Hematopoietic multipotent progenitor cell treated with erythropoietin and hydrocortisone succinate and interleukin-3 and kit ligand, for 15 days (in vitro differentiated cells): Measurements from ENCODE around the gene UBE2L3.
"Not testable (repeated sequence)": the region's sequence is repeated elsewhere in the genome, so short reads cannot be mapped to it uniquely, and the experiment has no call there.

Experiments used
- DNase-seq: peaks from one replicate; pipeline ENCODE4 v3.0.0-alpha.2; 2015; ENCODE audit warnings: low spot score

The UBE2L3 gene

DNA sequence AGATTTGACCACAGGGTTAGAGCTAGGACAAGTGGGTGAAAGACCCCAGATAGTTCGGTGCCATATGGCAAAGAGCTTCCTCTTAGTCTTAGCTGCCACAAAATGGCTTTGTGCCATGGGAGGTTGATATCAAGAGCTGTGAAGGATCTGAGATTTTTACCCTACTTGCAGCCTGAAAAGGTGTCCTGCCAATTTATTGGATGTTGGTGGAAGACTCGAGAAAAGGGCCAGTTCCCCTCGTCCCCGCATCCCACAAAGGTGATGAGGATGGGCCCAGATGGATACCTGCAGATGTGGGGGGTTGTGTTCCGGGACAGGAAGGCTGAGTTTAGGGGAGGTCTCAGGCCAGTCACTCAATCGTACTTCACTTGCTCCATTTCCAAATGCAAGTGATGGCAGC lies 35.1 kb downstream of the UBE2L3 start:
- DNase-seq, result no peak

DNA sequence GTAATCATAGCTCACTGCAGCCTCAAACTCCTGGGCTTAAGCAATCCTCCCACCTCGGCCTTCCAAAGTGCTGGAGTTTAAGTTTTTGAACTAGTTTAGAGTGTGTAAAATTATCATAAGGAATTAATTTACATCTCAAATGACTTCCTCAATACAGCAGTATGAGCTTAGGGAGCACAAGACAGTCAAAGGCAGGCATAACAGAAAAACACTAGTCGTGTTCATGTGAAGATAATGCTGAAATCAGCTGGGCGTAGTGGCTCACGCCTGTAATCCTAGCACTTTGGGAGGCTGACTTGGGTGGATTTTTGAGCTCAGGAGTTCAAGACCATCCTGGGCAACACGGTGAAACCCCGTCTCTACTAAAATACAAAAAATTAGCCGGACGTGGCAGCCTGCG lies 36.5 kb downstream of the UBE2L3 start:
- DNase-seq, result no peak

DNA sequence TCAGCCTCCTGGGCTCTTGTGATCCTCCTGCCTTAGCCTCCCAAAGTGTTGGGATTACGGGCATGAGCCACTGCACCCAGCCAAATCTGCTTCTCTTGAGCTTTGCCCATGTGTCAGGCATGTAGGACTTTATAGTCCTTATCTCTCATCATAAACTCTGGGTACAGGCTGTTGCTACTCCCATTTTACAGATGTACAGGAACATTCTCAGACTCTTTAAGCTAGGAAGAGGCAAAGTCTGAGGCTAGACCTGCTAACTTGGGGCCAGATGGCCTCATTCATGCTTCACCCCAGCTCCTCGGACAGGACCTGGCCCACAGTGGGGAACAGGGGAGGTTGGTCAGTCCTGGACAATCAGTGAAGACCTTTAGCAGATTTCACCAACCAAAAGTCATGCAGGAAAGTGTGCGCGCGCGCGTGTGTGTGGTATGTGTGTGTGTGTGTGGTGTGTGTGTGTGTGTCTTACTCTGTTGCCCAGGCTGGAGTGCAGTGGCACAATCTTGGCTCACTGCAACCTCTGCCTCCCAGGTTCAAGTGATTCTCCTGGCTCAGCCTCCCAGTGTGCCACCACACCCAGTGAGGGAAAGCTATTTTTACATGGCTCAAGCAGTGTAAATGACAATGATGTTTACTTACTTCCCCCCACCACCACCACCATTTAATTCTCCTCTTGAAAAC lies 38.5 kb downstream of the UBE2L3 start:
- DNase-seq, result no peak

DNA sequence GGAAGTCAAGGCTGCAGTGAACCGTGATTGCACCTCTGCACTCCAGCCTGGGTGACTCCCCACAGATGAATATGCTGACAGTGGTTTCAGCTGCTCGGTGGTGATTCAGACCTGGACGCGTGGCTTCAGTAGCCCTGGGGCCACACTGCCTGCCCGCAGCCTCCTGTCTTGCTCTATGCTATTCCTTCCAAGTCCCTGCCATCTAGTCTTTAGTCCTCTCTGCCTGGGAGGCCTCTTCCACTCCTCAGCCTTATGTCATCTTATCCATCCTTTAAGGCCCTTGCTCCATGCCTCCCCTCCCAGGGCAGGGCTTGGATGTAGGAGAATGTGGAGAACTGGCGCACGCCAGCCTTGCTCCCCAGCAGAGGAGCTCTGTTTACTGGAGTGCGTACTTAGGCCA lies 39.3 kb downstream of the UBE2L3 start:
- DNase-seq, result no peak

DNA sequence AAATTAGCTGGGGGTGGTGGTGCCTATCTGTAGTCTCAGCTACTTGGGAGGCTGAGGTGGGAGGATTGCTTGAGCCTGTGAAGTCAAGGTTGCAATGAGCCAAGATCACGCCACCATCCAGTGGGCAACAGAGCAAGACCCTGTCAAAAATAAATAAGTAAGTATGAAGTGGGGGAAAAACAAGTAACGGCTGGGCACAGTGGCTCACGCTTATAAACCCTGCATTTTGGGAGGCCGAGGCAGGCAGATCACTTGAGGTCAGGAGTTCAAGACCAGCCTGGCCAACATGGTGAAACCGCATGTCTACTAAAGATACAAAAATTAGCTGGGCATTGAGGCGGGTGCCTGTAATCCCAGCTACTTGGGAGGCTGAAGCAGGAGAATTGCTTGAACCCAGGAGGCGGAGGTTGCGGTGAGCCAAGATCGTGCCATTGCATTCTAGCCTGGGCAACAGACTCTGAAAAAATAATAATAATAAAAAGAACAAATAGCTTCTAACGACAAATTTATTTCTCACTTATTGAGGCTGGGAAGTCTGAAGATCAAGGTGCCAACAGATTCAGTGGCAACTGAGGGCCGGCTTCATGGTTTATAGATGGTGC lies 42.1 kb downstream of the UBE2L3 start:
- DNase-seq, result not testable (repeated sequence)

DNA sequence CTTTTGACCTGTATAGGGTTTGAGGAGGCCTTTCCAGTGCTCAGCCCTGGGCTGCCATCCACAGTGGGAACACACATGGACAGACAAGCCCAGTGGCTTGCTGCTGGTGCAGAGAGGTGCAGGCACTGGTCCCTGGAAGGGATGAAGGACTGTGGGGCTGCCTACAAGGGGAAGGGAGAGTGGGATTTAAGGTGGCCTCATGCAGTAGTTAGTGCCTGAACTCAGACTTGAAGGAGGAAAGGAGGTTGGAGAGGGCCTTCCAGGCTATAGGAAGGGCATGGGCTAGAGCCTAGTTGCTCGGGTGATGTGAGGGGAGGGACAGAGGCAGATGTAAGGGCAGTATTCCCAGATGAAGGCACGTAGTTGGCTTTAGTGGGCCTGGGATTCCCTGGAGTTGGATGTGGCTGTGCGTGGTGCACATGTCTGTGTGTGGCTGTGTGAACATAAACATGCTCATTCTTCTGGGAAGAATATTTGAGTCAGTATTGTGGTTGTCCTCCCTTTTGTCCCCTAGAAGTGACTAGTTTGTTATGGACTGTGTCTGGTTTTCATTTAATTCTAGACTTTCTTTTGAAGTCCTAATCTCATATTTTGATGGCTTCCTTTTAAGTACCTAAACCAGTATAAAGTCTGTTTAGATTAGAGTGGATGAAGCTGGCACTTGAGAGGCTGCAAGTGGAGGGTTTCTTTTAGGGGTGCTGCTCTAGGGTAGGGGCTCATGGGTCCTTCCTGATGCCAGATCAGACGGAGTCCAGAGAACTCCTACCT lies 43.9 kb downstream of the UBE2L3 start:
- no peak for DNase-seq

DNA sequence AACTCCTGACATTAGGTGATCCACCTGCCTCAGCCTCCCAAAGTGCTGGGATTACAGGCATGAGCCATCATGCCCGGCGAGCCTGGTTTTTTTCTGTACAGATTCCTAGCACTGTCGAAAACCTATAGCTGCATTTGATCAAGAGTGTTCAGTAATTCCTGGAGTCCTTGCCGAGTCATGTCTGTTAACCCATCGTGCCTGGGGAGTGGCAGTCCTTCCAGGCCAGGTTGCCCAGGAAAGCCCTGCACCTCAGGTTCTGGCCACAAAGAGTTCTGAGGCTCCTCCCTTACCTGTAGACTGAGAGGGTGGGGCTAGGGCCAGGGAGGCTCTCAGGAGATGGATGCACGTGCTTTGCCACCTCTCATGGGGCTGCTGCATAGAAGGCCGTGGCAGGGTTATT lies 45.3 kb downstream of the UBE2L3 start:
- no peak for DNase-seq

DNA sequence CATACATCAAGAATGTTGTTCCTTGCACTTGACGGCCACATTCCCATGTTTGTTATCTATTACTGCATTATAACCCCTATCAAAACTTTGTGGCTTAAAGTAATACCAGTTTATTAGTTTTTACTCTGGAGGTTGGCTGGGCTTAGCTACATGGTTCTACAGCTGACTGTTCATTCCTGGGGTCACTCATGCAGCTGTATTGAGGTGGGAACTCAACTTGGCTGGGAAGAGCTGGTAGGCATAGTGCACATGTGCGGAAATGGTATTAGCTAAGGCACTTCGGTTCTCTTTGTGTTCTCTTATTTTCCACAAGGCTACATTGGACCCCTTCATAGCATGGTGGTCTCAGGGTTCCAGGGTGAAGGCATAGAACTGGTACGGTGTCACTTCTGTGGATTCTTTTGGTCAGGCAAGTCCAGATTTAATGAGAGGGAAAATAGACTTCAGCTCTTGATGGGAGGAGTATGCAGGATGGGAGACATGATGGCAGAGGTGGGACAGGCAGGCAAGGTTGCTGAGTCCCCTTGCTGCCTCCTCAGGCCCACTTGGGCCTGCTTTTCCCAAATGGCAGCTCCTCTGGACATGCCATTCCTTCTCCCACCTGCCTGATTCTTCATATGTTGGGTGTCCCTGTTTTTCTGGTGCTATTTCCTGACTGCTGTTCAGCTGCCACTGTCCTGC lies 46.2 kb downstream of the UBE2L3 start:
- DNase-seq, result no peak

DNA sequence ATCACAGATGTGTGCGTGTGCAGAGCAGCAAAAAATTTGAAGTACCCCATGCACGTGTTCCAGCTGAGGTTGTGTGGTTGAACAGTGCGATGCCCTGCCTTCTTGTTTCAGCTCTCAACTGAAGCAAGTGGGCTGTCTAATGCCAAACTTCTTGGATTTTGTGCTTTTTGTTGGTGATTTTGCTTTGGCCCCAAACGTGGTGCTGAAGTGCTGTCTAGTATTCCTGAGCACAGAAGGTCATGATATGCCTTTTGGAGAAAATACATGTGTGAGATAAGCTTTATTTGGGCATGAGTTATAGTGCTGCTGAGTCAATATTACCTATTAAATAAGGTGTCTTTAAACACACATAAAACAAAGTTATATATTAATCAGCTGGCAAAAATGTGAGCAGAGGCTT lies 48.2 kb downstream of the UBE2L3 start:
- no peak for DNase-seq

DNA sequence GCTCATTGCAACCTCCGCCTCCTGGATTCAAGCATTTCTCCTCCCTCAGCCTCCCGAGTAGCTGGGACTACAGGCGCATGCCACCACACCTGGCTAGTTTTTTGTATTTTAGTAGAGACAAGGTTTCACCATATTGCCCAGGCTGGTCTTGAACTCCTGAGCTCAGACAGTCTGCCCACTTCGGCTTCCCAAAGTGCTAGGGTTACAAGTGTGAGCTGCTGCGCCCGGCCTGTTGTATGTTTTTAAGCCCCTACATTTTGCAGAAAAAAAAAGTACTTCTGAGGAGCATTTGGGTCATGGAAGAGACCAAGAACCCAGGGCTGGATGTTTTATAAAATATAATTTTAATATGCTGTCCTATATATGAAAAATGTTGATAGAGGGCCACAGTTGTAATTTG lies 49.8 kb downstream of the UBE2L3 start:
- not testable (repeated sequence) for DNase-seq

DNA sequence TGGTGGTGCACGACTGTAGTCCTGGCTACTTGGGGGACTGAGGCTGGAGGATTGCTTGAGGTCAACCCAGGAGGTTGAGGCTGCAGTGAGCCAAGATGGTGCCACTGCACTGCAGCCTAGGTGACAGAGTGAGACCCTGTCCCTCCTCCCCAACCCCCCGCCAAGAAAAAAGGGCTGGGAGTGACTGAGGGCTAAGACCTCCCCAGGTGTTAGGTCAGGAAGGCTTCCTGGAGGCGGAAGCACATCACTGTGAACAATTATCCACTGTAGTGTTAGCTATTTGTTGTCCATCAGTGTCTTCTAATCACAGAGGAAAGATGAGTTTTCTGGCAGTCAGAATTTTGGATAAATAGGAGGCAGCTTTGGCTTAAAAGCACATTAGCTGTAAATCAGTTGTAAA lies 53.5 kb downstream of the UBE2L3 start:
- no peak for DNase-seq

DNA sequence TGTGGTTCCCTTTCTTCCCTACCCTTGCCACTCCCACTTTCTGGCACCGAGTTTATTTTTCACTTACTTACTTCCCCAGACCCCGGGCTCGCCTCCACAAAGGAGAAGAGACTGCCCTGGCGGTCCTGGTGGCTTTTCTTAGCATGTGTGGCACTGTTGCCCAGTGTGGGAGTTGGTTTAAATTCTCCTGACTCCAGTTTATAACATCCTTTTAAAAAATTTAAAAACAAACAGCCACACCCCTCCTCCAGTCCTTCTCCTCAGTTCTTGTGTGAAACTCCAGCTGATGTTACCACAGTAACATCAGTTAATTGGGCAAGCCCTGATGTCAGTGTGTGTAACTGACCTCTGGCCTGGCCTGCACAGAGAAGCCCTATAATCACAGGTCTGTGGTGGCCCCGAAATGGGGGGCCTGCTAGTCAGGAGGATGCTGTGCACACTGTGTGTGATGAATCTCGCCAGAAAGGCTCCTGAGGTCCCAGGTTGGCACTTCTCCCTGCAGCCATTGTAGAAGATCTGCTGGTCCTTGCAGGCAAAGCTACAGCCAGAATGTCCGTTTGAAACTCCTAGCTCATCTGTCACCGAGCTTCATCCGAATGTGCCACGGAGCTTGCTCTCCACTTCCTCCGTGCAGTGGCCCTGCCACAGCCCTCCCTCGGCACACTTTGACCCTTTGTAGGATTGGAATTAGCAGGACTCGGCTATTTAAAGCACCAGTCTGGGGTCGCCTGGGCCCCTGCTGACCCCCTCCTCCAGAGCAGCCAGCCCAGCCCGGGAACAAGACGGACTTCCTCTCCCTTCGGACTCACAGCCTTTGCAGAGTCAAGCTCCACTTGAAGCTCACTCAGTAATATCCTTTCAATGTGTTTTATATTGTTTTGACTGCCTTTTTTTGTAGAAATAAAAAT lies 54.8 kb downstream of the UBE2L3 start:
- no peak for DNase-seq

DNA sequence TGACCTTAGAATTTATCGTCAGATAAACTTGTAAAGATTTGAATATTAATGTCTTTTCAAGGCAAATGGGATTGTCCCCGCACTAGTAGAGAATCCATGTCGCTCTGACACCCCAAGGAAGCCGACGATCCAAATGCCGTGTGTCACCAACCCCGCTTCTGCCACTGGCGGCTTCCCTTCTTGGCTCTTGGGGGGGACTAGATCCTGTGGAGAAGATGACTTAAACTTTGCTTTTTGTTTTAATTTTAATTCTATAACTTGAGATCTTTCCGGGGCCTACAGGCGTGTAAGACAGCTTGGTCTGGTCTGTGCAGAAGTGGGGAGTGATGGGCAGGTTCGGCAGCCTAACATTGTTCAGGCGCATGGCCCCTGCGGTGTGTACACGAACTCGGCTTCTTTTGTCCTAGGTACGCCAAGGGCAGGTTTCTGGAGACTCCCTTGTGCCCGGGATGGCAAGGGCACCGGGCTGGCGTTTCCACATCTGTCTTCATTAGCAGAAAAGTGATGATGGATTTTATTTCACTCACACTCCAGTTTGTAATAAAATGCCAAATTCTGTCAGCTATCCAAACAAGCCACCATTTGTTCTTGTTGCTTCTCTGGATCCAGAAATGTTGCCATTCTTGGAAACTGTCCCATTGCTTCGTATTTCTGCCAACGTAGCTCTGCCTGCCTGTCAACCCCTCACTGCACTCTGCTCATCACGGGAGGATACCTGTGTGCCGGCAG lies 55.6 kb downstream of the UBE2L3 start:
- DNase-seq, result no peak

DNA sequence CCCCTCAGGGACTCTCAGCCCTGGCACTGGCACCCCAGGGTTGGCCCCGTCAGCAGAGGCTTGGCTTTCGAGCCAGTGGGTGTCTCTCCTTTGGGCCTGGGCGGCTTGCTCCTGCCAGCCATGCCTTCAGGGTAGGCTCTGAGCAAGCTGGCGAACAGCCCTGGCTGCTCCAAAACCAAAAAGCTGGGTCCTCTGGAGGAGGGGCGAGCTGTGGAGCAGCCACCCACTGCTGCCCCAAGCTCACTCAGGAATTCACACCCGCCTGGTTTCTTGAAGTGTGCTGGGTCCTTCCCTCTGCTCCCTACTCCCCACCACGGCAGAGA lies 56.1 kb downstream of the UBE2L3 start:
- no peak for DNase-seq

DNA sequence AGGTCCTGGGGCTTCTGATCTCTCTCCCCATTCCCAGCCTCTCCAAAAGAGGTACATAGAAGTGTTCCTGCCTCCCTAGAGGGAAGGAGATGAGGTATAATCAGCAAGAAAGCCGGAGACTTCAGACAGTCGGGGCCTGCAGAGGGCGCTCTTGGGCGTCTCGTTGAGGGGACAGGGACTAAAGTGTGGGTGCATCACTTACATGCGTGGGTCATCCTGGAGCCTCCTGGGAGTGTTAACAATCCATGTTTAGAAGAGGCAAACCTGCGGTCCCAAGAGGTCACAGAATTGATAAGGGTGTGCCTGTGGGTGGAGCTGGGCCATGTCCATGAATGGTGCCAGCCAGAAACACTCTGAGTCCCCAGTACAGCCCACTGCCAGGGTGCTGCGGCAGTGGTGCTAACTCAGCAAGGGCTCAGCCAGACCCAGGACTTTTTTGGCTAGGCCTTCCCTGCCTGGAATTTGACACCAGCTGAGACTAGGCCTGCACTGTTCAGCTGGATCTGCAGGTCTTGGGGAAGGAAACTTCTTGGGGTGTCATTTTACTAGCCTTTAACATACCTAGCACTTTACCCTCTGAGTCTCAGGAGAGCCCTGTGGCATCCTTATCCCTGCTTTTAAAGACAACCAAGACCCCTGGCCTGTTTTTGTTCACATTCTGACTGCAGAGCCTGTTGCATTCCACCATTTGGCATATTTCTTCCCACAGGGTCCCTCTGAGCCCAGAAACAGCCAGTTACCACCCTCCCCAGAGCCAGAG lies 56.8 kb downstream of the UBE2L3 start:
- peak; percentile 46 for DNase-seq

DNA sequence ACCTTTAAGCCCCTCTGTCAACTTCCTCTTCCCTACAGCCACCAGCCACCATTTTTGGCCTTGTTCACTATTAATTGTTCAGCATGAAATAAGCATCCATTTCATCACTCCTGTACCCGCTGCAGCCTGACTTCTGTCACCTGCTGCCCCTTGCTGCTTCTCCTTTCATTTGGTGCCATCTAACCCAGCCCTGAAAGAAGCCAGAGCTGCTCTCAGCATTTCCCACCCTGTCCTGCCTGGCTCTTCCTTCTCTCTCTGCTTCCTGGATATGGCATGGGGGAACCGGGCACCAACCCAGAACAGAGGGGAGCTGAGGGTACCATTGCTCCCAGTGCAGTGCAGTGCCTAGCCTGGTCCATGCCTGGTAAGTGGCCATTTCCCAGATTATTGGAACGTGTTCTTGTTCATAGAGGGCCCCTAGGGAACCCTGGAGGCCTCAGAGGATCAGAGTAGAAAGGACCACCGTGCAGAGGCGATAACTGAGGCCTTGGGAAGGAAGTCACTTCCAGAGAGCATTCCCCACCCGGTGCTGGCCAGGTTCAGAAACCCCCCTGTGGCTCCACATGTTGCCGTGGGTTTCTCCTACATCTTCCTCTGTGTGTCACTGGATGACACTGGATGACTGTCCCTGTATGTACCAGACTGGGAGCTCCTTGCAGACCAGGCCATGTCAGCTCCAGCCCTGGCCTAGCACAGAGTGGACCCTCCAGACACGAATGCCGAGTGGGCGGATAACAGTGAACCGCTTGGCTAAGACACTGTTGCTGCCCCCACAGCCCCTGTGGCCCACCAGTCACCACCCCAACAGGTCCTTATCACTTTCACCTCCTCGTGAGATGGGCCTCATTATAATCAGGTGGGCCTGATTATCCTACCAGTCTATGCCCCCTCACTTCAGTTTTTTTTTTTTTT lies 57.6 kb downstream of the UBE2L3 start:
- DNase-seq, result no peak

DNA sequence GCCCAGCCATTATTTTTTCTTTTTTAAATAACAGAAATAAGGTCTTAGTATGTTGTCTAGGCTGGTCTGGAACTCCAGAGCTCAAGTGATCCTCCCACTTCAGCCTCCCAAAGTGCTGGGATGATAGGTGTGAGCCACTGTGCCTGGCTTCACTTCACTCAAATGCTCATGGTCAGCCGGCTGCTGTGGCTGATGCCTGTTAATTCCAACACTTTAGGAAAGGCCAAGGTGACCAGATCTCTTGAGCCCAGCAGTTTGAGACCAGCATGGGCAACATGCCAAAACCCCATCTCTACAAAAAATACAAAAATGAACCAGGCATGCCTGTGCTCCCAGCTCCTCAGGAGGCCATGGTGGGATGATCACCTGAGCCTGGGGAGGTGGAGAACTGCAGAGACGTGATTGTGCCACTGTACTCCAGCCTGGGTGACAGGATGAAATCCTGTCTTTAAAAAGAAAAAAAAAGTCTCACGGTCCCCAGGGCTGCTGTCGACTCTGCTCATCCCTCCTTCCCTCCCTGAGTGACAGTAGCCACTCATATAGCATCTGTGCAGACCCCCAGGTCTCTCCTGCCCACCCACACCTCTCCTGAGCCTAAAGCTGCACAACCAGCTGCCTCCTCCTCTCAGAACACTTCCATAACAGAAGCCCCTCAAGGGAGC lies 58.7 kb downstream of the UBE2L3 start:
- no peak for DNase-seq

DNA sequence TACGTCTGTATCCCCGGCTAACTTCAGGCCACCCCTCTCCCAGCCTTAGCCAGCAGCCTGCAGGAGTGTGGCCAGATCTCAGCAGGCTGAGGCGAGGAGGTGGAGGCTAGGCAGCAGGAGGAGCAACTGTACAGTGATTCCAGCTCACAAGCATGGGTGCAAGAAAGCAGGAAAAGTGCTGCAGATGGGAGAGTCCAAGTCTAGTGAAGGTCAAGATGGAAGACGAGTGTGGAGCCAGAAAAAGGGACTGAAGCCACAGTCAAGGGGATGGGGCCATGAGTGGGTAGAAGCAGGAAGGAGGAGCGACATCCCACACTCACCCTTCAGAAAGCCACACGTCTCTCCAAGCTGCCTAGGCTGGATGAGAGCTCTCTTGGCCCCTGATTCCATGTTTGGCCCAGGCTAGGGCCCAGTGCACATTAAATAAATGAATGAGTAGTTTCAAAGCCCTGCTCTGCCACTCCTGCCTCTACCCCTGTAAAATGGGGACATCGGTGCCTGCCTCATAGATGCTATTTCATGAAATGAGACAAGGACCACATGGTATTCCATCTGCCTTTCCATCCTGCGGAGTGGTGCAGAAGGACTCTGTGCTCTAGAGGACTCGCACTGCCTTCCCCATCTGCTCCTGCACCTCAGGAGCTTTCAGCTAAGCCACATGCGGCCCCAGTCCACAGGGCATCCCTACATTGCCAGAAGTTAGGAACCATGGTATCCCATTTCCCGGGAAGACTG lies 59.4 kb downstream of the UBE2L3 start:
- DNase-seq, result no peak
